Trophoblast cell (in vitro differentiated cells and primary cell): Measurements from ENCODE around the gene ASTL.

Experiments used
- DNase-seq, 2 donors: peaks; one replicate each; pipeline ENCODE4 v3.0.0-alpha.2; 2016
- H2AFZ ChIP-seq: 2 replicates; pipeline ENCODE4 v1.6.1; 2013; ENCODE audit warnings: low read length, moderate library complexity, mild to moderate bottlenecking; ENCODE audit not compliant: insufficient read depth, poor library complexity
- H2AK5ac ChIP-seq: 2 replicates; pipeline ENCODE4 v1.6.1; 2013; ENCODE audit warnings: mild to moderate bottlenecking, low read length
- H2BK120ac ChIP-seq: 2 replicates; pipeline ENCODE4 v1.6.1; 2013; ENCODE audit warnings: low read length, mild to moderate bottlenecking, moderate library complexity; ENCODE audit not compliant: insufficient read depth, poor library complexity
- H2BK12ac ChIP-seq: 2 replicates; pipeline ENCODE4 v1.6.1; 2013; ENCODE audit warnings: mild to moderate bottlenecking, low read length, moderate library complexity
- H2BK5ac ChIP-seq: 2 replicates; pipeline ENCODE4 v1.6.1; 2013; ENCODE audit warnings: low read length, low read depth, moderate library complexity, mild to moderate bottlenecking; ENCODE audit not compliant: poor library complexity
- H3K14ac ChIP-seq: 2 replicates; pipeline ENCODE4 v1.6.1; 2013; ENCODE audit warnings: mild to moderate bottlenecking, low read length
- H3K18ac ChIP-seq: 2 replicates; pipeline ENCODE4 v1.6.1; 2013; ENCODE audit warnings: mild to moderate bottlenecking, low read length
- H3K23ac ChIP-seq: 2 replicates; pipeline ENCODE4 v1.6.1; 2013; ENCODE audit warnings: low read length
- H3K27ac ChIP-seq: 2 replicates; pipeline ENCODE4 v1.5.1; 2013; ENCODE audit warnings: low read depth, mild to moderate bottlenecking, inconsistent platforms, low read length, moderate library complexity
- H3K27me3 ChIP-seq: 2 replicates; pipeline ENCODE4 v1.6.1; 2013; ENCODE audit warnings: inconsistent platforms, mild to moderate bottlenecking, low read length, moderate library complexity; ENCODE audit not compliant: insufficient read depth
- H3K36me3 ChIP-seq, 2 experiments: 1 replicate in 1 of 2; 2 replicates in 1 of 2; pipeline ENCODE4 v1.6.1; 2013; ENCODE audit warnings: low read length in 2 of 2, mild to moderate bottlenecking in 2 of 2, moderate library complexity in 1 of 2; ENCODE audit not compliant: insufficient read depth in 2 of 2, control insufficient read depth in 1 of 2
- H3K4ac ChIP-seq: 2 replicates; pipeline ENCODE4 v1.6.1; 2013; ENCODE audit warnings: low read depth, mild to moderate bottlenecking, low read length, moderate library complexity
- H3K4me1 ChIP-seq, 2 experiments: 1 replicate in 1 of 2; 2 replicates in 1 of 2; pipeline ENCODE4 v1.6.1; 2013; ENCODE audit warnings: low read length in 2 of 2, mild to moderate bottlenecking in 2 of 2, moderate library complexity in 1 of 2; ENCODE audit not compliant: insufficient read depth in 2 of 2, control insufficient read depth in 1 of 2
- H3K4me2 ChIP-seq: 2 replicates; pipeline ENCODE4 v1.6.1; 2013; ENCODE audit warnings: inconsistent platforms, mild to moderate bottlenecking, low read length, moderate library complexity
- H3K4me3 ChIP-seq: 2 replicates; pipeline ENCODE4 v1.5.1; 2013; ENCODE audit warnings: mild to moderate bottlenecking, low read depth, low read length, inconsistent platforms
- H3K79me1 ChIP-seq: one replicate; pipeline ENCODE4 v1.6.1; 2013; ENCODE audit warnings: low read length
- H3K79me2 ChIP-seq: 2 replicates; pipeline ENCODE4 v1.6.1; 2013; ENCODE audit warnings: low read length, mild to moderate bottlenecking; ENCODE audit not compliant: control insufficient read depth, insufficient read depth, poor library complexity
- H3K9ac ChIP-seq: 2 replicates; pipeline ENCODE4 v1.6.1; 2013; ENCODE audit warnings: mild to moderate bottlenecking, low read length
- H3K9me3 ChIP-seq: 2 replicates; pipeline ENCODE4 v1.6.1; 2013; ENCODE audit warnings: low read depth, mild to moderate bottlenecking, control low read depth, inconsistent platforms, low read length; ENCODE audit not compliant: insufficient read depth
- H4K12ac ChIP-seq: 2 replicates; pipeline ENCODE4 v1.6.1; 2013; ENCODE audit warnings: low read depth, mild to moderate bottlenecking, low read length, moderate library complexity
- H4K8ac ChIP-seq: 2 replicates; pipeline ENCODE4 v1.6.1; 2013; ENCODE audit warnings: low read depth, mild to moderate bottlenecking, low read length, moderate library complexity
- H4K91ac ChIP-seq: one replicate; pipeline ENCODE4 v1.6.1; 2013; ENCODE audit warnings: low read depth, mild to moderate bottlenecking, low read length, moderate library complexity
- WGBS: extraction: QIAGEN DNeasy Blood & Tissue Kit; methylation state at CpG from one replicate; pipeline ENCODE4 v1.1.7; 2013; ENCODE audit warnings: missing lambda C conversion rate; ENCODE audit not compliant: insufficient read length, insufficient coverage; ENCODE audit errors: extremely low coverage; 5-methylcytosine and 5-hydroxymethylcytosine counted together

ASTL gene

GRCh38 chr2:96107708-96108065, 30.6 kb downstream of the ASTL start:
- Histone ChIP-seq H3K36me3 (no peaks in the 10 kb centered on the region), H3K9ac (no peak overlapping the region), H2BK120ac (no peak overlapping the region), H3K4ac (no peak overlapping the region), H3K14ac (no peak overlapping the region), H4K12ac (no peak overlapping the region), H3K23ac (no peak overlapping the region), H4K91ac (no peak overlapping the region), H3K79me2 (no peaks in the 10 kb centered on the region), H3K18ac (no peak overlapping the region), H3K4me1 (peaks cover 8 to 9% of the 10 kb centered on the region in 2 experiments), H3K4me3 (no peak overlapping the region), H3K27me3 (no peaks in the 10 kb centered on the region), H3K79me1 (peaks cover 5% of the 10 kb centered on the region), H3K27ac (no peak overlapping the region), H3K9me3 (peaks cover 9% of the 10 kb centered on the region), H4K8ac (no peak overlapping the region), H3K4me2 (no peak overlapping the region), H2BK5ac (no peak overlapping the region), H2BK12ac (no peak overlapping the region), H2AK5ac (no peak overlapping the region), H2AFZ (no peak overlapping the region)
- DNase-seq: no peak
- no CpG with 5 or more reads among the region's 3 CpGs for WGBS

- no peak overlapping the region for H2AK5ac ChIP-seq
- peaks cover 5% of the 10 kb centered on the region for H3K79me1 ChIP-seq
- no peak overlapping the region for H3K23ac ChIP-seq
- H2AFZ ChIP-seq: no peak overlapping the region
- no peak overlapping the region for H3K18ac ChIP-seq
- no peak overlapping the region for H4K12ac ChIP-seq
- no peak overlapping the region for H3K4me3 ChIP-seq
- no peak overlapping the region for H3K27ac ChIP-seq
- no peaks in the 10 kb centered on the region for H3K79me2 ChIP-seq
- no peaks in the 10 kb centered on the region for H3K36me3 ChIP-seq
- H4K91ac ChIP-seq: no peak overlapping the region
- H2BK5ac ChIP-seq: no peak overlapping the region
- no peaks in the 10 kb centered on the region for H3K27me3 ChIP-seq
- peaks cover 8 to 9% of the 10 kb centered on the region in 2 experiments for H3K4me1 ChIP-seq
- DNase-seq: no peak
- H3K9ac ChIP-seq: no peak overlapping the region
- WGBS: no CpG with 5 or more reads among the region's 9 CpGs
- H3K4me2 ChIP-seq: no peak overlapping the region
- H3K14ac ChIP-seq: no peak overlapping the region
- no peak overlapping the region for H2BK120ac ChIP-seq
- H4K8ac ChIP-seq: no peak overlapping the region
- no peak overlapping the region for H2BK12ac ChIP-seq
- H3K9me3 ChIP-seq: peaks cover 8% of the 10 kb centered on the region
- no peak overlapping the region for H3K4ac ChIP-seq
These were observed 31.2 kb downstream of the ASTL start for GRCh38 chr2:96106991-96107707.

- WGBS: no CpG with 5 or more reads among the region's 8 CpGs
- H3K9me3 ChIP-seq: peaks cover 6% of the 10 kb centered on the region
These were observed 32.1 kb downstream of the ASTL start for GRCh38 chr2:96105994-96106715.

GRCh38 chr2:96105152-96105915, 33.0 kb downstream of the ASTL start:
- DNase-seq: no peak
- H2BK5ac ChIP-seq: no peak overlapping the region
- no peaks in the 10 kb centered on the region for H3K27me3 ChIP-seq
- H2BK12ac ChIP-seq: no peak overlapping the region
- no peak overlapping the region for H3K23ac ChIP-seq
- no peak overlapping the region for H2AFZ ChIP-seq
- no peak overlapping the region for H4K8ac ChIP-seq
- WGBS: no CpG with 5 or more reads among the region's 3 CpGs
- H3K4ac ChIP-seq: no peak overlapping the region
- H3K79me1 ChIP-seq: peaks cover 9% of the 10 kb centered on the region
- no peak overlapping the region for H3K18ac ChIP-seq
- H2AK5ac ChIP-seq: no peak overlapping the region
- H3K14ac ChIP-seq: no peak overlapping the region
- H3K9me3 ChIP-seq: peaks cover 6% of the 10 kb centered on the region
- no peak overlapping the region for H4K12ac ChIP-seq
- no peak overlapping the region for H3K4me3 ChIP-seq
- no peak overlapping the region for H3K9ac ChIP-seq
- no peaks in the 10 kb centered on the region for H3K79me2 ChIP-seq
- H3K4me2 ChIP-seq: no peak overlapping the region
- no peak overlapping the region for H2BK120ac ChIP-seq
- H3K4me1 ChIP-seq: peaks cover 9 to 13% of the 10 kb centered on the region in 2 experiments
- no peak overlapping the region for H4K91ac ChIP-seq
- no peaks in the 10 kb centered on the region for H3K36me3 ChIP-seq
- H3K27ac ChIP-seq: no peak overlapping the region

More at GRCh38 chr2:96105994-96106715, 32.1 kb downstream of the ASTL start:
- H3K27ac ChIP-seq: no peak overlapping the region
- H3K4me3 ChIP-seq: no peak overlapping the region
- no peak overlapping the region for H4K91ac ChIP-seq
- no peak overlapping the region for H3K4ac ChIP-seq
- H3K36me3 ChIP-seq: no peaks in the 10 kb centered on the region
- H3K18ac ChIP-seq: no peak overlapping the region
- H3K4me1 ChIP-seq: peaks cover 9 to 13% of the 10 kb centered on the region in 2 experiments
- H3K4me2 ChIP-seq: no peak overlapping the region
- peaks cover 9% of the 10 kb centered on the region for H3K79me1 ChIP-seq
- no peak overlapping the region for H2BK120ac ChIP-seq
- H2AFZ ChIP-seq: no peak overlapping the region
- H4K8ac ChIP-seq: no peak overlapping the region
- no peaks in the 10 kb centered on the region for H3K27me3 ChIP-seq
- no peak overlapping the region for H3K23ac ChIP-seq
- no peak overlapping the region for H2AK5ac ChIP-seq
- H2BK5ac ChIP-seq: no peak overlapping the region
- H3K79me2 ChIP-seq: no peaks in the 10 kb centered on the region
- H3K14ac ChIP-seq: no peak overlapping the region
- DNase-seq: peak in 1 of 2 donors; percentile 27
- no peak overlapping the region for H4K12ac ChIP-seq
- H3K9ac ChIP-seq: no peak overlapping the region
- no peak overlapping the region for H2BK12ac ChIP-seq
